ENCODE measurements around the gene KLF11. TPM values are rescaled to one million over a fixed set of nuclear protein-coding genes. Genes with fewer than 3 reads are reported as not detected.
A peak's percentile ranks its signal among the peaks of the same experiment; 100 is the strongest.
"Not testable (repeated sequence)": the region's sequence is repeated elsewhere in the genome, so short reads cannot be mapped to it uniquely, and the experiment has no call there.

The KLF11 gene
- total RNA-seq, 3 donors from 2014 or later (not counting 1 experiment from before 2014, with no cell fraction given): 47.3 to 85.8 (median 49.3) TPM

GRCh38 chr2:10091182-10091888 is 48.0 kb downstream of the KLF11 start:
- Histone ChIP-seq H3K27ac (ENCODE audit: low read length) (no peak overlapping the region), H3K4me3 (ENCODE audit: low read length) (peak overlapping the region; percentile 24), H3K9me3 (ENCODE audit: control insufficient read depth, insufficient read depth, low read length) (peaks cover 4% of the 10 kb centered on the region), H3K4me1 (ENCODE audit: control insufficient read depth, insufficient read depth, low read length) (peaks cover 10% of the 10 kb centered on the region), H3K27me3 (ENCODE audit: control insufficient read depth, insufficient read depth, low read length) (peaks cover 17% of the 10 kb centered on the region), H3K36me3 (ENCODE audit: control insufficient read depth, insufficient read depth, low read length) (no peaks in the 10 kb centered on the region)
- Mint-ChIP-seq H3K36me3 (no peaks in the 10 kb centered on the region), H3K4me3 (peak overlapping the region; percentile 91), H3K27me3 (ENCODE audit: low read depth in 2 of 2) (peaks cover 18 to 21% of the 10 kb centered on the region in 2 donors), H3K27ac (peak overlapping the region in 1 of 2 donors; percentile 48), H3K4me1 (peaks cover 8 to 16% of the 10 kb centered on the region in 2 donors), H3K9me3 (no peaks in the 10 kb centered on the region)
- TF ChIP-seq CTCF (IDR thresholded peaks at IDR 0.05): no peak
- 13% methylated on average over 52 of the region's 52 CpGs for WGBS (ENCODE audit: insufficient coverage)
- DNase-seq: peak in 1 of 2 donors; percentile 24
- intact Hi-C loops (cut with micrococcal nuclease): no loop called here
- ATAC-seq: peak; percentile 53 to 70 (median 68)

- ATAC-seq: peak in 1 of 3 donors; percentile 46
- H3K9me3 Mint-ChIP-seq; H3K36me3 ChIP-seq (ENCODE audit: control insufficient read depth, insufficient read depth, low read length); H3K27ac Mint-ChIP-seq; H3K36me3 Mint-ChIP-seq; DNase-seq; H3K27ac ChIP-seq (ENCODE audit: low read length); H3K9me3 ChIP-seq (ENCODE audit: control insufficient read depth, insufficient read depth, low read length); intact Hi-C loops (cut with micrococcal nuclease); H3K4me3 ChIP-seq (ENCODE audit: low read length): not testable (repeated sequence)
- Mint-ChIP-seq H3K27me3 (ENCODE audit: low read depth in 2 of 2) (peaks cover 18 to 21% of the 10 kb centered on the region in 2 donors), H3K4me1 (peaks cover 8 to 16% of the 10 kb centered on the region in 2 donors), H3K4me3 (peak overlapping the region; percentile 62)
- H3K27me3 ChIP-seq (ENCODE audit: control insufficient read depth, insufficient read depth, low read length): peaks cover 17% of the 10 kb centered on the region
- peaks cover 10% of the 10 kb centered on the region for H3K4me1 ChIP-seq (ENCODE audit: control insufficient read depth, insufficient read depth, low read length)
- WGBS (ENCODE audit: insufficient coverage): 100% methylated on average over 2 of the region's 2 CpGs
Observed at GRCh38 chr2:10091889-10092244, 48.5 kb downstream of the KLF11 start.

GRCh38 chr2:10094271-10094814 is 51.0 kb downstream of the KLF11 start:
- H3K36me3 Mint-ChIP-seq: no peaks in the 10 kb centered on the region
- WGBS (ENCODE audit: insufficient coverage): 90% methylated on average over 13 of the region's 13 CpGs
- peaks cover 17% of the 10 kb centered on the region for H3K27me3 ChIP-seq (ENCODE audit: control insufficient read depth, insufficient read depth, low read length)

More at GRCh38 chr2:10094271-10094814, 51.0 kb downstream of the KLF11 start:
- Histone ChIP-seq H3K27ac (ENCODE audit: low read length) (no peak overlapping the region), H3K4me3 (ENCODE audit: low read length) (no peak overlapping the region), H3K4me1 (ENCODE audit: control insufficient read depth, insufficient read depth, low read length) (peaks cover 10% of the 10 kb centered on the region), H3K36me3 (ENCODE audit: control insufficient read depth, insufficient read depth, low read length) (no peaks in the 10 kb centered on the region), H3K9me3 (ENCODE audit: control insufficient read depth, insufficient read depth, low read length) (peaks cover 4% of the 10 kb centered on the region)
- DNase-seq (no peak), ATAC-seq (no peak)
- intact Hi-C loops (cut with micrococcal nuclease): no loop called here
- TF ChIP-seq CTCF (IDR thresholded peaks at IDR 0.05): no peak
- no peak overlapping the region for H3K4me3 Mint-ChIP-seq
- H3K27me3 Mint-ChIP-seq (ENCODE audit: low read depth in 2 of 2): peaks cover 17 to 18% of the 10 kb centered on the region in 2 donors
- H3K9me3 Mint-ChIP-seq: no peaks in the 10 kb centered on the region
- peaks cover 15 to 16% of the 10 kb centered on the region in 2 donors for H3K4me1 Mint-ChIP-seq
- H3K27ac Mint-ChIP-seq: no peak overlapping the region
